ENCODE measurements around the gene BTN2A1. TPM values are rescaled to one million over a fixed set of nuclear protein-coding genes. Genes with fewer than 3 reads are reported as not detected.

Gene BTN2A1
- total RNA-seq, 6 experiments from 2014 or later = 29.2 to 35.4 (median 33.0) TPM

DNA sequence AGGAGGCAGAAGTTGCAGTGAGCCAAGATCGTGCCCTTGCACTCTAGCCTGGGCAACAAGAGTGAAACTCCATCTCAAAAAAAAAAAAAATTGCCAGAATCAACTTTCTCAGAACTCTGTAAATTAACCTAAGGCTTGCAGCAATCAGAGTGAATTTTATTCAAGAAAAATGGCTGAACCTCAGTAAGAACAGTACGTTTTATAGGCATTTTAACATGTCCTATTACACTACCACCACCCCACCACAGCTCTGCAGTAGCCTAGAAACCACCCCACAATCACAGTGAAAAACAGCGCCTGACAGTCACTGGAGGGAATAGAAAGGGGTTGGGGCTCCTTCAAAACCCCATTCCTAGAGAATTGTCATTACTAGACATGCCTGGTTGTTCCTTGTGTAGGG, 26.0 kb downstream of the BTN2A1 start:
- H3K4me3 Mint-ChIP-seq = no peak overlapping the region
- TF ChIP-seq, protein P1, sequence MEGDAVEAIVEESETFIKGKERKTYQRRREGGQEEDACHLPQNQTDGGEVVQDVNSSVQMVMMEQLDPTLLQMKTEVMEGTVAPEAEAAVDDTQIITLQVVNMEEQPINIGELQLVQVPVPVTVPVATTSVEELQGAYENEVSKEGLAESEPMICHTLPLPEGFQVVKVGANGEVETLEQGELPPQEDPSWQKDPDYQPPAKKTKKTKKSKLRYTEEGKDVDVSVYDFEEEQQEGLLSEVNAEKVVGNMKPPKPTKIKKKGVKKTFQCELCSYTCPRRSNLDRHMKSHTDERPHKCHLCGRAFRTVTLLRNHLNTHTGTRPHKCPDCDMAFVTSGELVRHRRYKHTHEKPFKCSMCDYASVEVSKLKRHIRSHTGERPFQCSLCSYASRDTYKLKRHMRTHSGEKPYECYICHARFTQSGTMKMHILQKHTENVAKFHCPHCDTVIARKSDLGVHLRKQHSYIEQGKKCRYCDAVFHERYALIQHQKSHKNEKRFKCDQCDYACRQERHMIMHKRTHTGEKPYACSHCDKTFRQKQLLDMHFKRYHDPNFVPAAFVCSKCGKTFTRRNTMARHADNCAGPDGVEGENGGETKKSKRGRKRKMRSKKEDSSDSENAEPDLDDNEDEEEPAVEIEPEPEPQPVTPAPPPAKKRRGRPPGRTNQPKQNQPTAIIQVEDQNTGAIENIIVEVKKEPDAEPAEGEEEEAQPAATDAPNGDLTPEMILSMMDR (IDR thresholded peaks at IDR 0.05) = no peak

GRCh38 chr6:26484161-26484560, 26.4 kb downstream of the BTN2A1 start:
- Mint-ChIP-seq H3K36me3 (ENCODE audit: low read depth) (0 out of 2 replicates have a peak, but pooled peaks cover 4% of the 10 kb centered on the region), H3K4me3 (no peak overlapping the region), H3K4me1 (ENCODE audit: low read depth) (peaks cover 3% of the 10 kb centered on the region), H3K27me3 (ENCODE audit: insufficient read depth) (peaks cover 13% of the 10 kb centered on the region; the same call in 1 of the 2 replicates), H3K9me3 (no peaks in the 10 kb centered on the region; the same call in 1 of the 2 replicates), H3K27ac (no peak overlapping the region)
- no peak for DNase-seq
- TF ChIP-seq, protein P1 (IDR thresholded peaks at IDR 0.05) = no peak

More for the DNA sequence above, 26.0 kb downstream of the BTN2A1 start:
- Mint-ChIP-seq H3K9me3 (no peaks in the 10 kb centered on the region; the same call in 1 of the 2 replicates), H3K36me3 (ENCODE audit: low read depth) (0 out of 2 replicates have a peak, but pooled peaks cover 4% of the 10 kb centered on the region), H3K4me1 (ENCODE audit: low read depth) (peaks cover 8% of the 10 kb centered on the region), H3K27me3 (ENCODE audit: insufficient read depth) (peaks cover 13% of the 10 kb centered on the region; the same call in 1 of the 2 replicates), H3K27ac (no peak overlapping the region)
- no peak for DNase-seq

GRCh38 chr6:26485112-26485780, 27.5 kb downstream of the BTN2A1 start:
- Mint-ChIP-seq H3K9me3 (no peaks in the 10 kb centered on the region; the same call in 1 of the 2 replicates), H3K4me3 (no peak overlapping the region), H3K27ac (no peak overlapping the region), H3K4me1 (ENCODE audit: low read depth) (no peaks in the 10 kb centered on the region), H3K27me3 (ENCODE audit: insufficient read depth) (peaks cover 13% of the 10 kb centered on the region; the same call in 1 of the 2 replicates), H3K36me3 (ENCODE audit: low read depth) (0 out of 2 replicates have a peak, but pooled peaks cover 4% of the 10 kb centered on the region)
- TF ChIP-seq, protein P1 (IDR thresholded peaks at IDR 0.05) = no peak
- no peak for DNase-seq

- Mint-ChIP-seq H3K4me1 (ENCODE audit: low read depth) (no peaks in the 10 kb centered on the region), H3K27me3 (ENCODE audit: insufficient read depth) (peaks cover 13% of the 10 kb centered on the region; the same call in 1 of the 2 replicates), H3K27ac (no peak overlapping the region), H3K9me3 (no peaks in the 10 kb centered on the region; the same call in 1 of the 2 replicates), H3K36me3 (ENCODE audit: low read depth) (0 out of 2 replicates have a peak, but pooled peaks cover 4% of the 10 kb centered on the region), H3K4me3 (no peak overlapping the region)
- TF ChIP-seq, protein P1 (IDR thresholded peaks at IDR 0.05) = no peak
- no peak for DNase-seq
Observed at GRCh38 chr6:26486358-26486757, 28.6 kb downstream of the BTN2A1 start.

- H3K36me3 Mint-ChIP-seq (ENCODE audit: low read depth) = 0 out of 2 replicates have a peak, but pooled peaks cover 4% of the 10 kb centered on the region
- H3K27me3 Mint-ChIP-seq (ENCODE audit: insufficient read depth) = peaks cover 13% of the 10 kb centered on the region; the same call in 1 of the 2 replicates
- TF ChIP-seq, protein P1 (IDR thresholded peaks at IDR 0.05) = no peak
- DNase-seq = no peak
- no peaks in the 10 kb centered on the region for H3K4me1 Mint-ChIP-seq (ENCODE audit: low read depth)
- no peak overlapping the region for H3K27ac Mint-ChIP-seq
- no peaks in the 10 kb centered on the region; the same call in 1 of the 2 replicates for H3K9me3 Mint-ChIP-seq
- no peak overlapping the region for H3K4me3 Mint-ChIP-seq
Observed at GRCh38 chr6:26487466-26487865, 29.7 kb downstream of the BTN2A1 start.

Measured in HFFc6 (cell line).